NCI-H128 (cell line): ENCODE results near the gene GPR84.
A peak's percentile ranks its signal among the peaks of the same experiment; 100 is the strongest.

Experiments used
- DNase-seq: peaks from one replicate; lab custom pipeline; 2025; ENCODE audit not compliant: unreplicated experiment; lab: John Stamatoyannopoulos, UW

The GPR84 gene

DNA sequence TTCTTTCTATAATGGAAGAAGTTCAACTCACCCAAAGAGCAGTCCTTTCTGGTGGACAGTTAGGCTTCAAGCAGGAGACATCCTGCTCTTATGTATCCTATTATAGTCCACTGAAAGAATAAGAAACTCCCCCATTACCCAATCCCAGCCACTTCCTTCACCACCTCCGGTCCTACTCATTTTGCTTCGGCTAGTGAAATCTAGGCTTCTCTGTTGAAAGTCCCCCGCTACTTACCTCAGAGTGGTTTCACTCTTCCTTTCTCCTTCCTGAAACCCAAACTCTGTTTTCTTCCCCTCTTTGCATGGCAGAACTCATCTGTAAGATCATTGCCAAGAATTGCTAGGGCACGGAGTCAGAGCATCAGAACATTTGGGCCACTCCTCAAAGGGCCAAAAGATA is at the start of gene GPR84:
Gene GPR84 (minus strand): TSS at position 74 of the 400 bp plus-strand sequence. CDS start 635 bp downstream, outside the sequence.
- no peak for DNase-seq

DNA sequence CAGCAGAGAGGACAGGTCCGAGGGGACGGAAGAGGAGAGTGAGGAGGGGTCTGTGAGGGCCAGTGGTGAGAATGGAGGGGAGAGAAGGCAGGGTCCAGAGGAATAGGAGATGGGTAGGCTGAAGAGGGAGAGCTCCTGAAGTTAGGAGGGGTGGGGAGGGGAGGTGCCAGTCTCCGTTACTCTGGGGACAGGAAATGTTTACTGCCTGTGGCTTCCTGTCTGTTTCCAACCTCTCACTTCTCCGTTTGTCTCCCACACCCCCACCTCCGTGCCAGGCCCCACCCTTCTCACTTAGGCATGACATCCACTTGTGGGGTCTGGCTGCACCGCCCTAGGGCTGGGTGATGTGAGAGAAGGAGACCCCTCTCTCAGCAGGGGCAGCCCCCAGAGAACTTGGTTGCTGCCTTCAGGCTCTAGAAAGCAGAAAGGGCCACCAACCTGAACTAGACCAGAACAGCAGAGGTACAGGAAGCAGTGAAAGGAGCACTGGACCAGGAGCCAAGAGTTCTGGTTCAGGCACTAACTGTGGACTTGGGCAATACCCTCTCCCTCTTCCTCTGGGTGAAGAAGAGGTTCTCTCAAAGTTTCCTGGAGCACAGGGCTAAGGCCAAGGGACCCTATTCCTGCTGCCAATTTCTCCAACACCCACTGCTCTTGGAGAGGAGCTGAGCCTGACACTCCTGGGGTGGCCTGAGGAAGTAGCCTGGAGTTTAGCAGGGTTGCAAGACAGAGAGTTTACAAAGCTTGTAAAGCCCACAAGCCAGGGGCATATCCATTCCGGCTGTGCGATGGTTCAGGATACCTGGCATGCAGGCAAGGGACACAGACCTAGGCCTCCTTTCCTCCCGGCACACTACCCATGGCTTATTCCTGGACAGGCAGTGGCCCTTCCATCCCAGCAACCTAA is 49.3 kb upstream of the GPR84 start:
- no peak for DNase-seq

DNA sequence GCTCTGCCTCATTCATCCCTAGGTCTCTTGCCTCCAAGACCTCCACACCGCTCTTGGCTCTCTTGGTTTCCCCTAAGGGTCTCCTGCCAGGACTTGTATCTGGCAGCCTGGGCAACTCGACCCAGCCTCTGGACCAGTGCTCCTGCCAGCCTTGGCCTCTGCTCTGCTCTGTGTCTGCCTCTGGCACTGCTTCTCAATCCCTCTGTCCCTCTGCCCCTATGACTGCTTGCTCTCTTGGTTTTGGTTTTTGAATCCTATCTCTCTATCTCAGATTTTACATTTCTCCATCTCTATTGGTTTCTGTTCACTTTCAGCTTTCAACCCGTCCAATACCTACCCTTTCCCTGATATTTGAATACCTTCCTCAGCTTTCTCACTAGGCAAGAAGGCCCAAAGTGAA is 48.5 kb upstream of the GPR84 start:
- no peak for DNase-seq

DNA sequence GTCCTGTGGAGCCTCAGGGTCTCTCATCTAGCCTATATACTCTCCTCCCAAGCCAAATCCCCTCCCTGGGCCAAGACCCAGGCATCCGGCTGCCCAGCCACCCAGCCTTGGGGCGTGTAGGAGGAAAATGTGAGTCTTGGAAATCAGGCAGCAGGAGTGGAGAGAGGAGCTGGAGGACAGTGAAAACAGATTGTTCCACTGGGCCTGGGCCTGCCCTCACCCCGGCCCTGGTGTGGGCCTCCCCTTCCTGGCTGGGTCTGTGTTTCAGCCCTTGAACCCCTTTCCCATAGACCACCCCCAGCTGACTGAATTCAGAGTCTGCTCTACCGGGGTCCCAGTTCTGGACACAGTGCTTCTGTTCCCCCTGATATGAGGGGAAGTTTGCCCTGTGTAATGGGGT is 48.1 kb upstream of the GPR84 start:
- no peak for DNase-seq

- no peak for DNase-seq
Measured at GRCh38 chr12:54411391-54412241, 47.3 kb upstream of the GPR84 start.

DNA sequence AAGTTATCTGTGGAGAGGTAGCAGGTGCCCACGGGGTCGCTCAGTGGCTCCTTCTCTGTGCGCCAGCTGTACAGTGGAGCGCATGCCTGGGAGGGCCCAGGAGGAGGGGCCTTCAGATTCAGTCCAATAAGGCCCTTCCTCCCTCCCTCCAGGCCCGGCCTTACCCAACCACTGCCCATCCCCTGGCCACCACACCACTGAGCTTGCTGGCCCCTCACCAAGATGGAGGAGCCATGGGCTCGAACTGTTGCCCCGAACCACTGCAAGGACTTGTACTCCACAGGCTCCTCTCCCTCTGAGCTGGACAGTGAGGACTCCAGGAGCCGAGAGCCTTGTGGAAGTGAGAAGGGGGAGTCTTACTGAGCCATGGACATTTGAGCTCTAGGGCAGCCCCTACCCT is 45.0 kb upstream of the GPR84 start:
- DNase-seq, result no peak

GRCh38 chr12:54407183-54407905 is 43.1 kb upstream of the GPR84 start:
- DNase-seq, result no peak

GRCh38 chr12:54405573-54405972 is 41.3 kb upstream of the GPR84 start:
- no peak for DNase-seq

- no peak for DNase-seq
Measured at GRCh38 chr12:54405106-54405505, 40.8 kb upstream of the GPR84 start.

DNA sequence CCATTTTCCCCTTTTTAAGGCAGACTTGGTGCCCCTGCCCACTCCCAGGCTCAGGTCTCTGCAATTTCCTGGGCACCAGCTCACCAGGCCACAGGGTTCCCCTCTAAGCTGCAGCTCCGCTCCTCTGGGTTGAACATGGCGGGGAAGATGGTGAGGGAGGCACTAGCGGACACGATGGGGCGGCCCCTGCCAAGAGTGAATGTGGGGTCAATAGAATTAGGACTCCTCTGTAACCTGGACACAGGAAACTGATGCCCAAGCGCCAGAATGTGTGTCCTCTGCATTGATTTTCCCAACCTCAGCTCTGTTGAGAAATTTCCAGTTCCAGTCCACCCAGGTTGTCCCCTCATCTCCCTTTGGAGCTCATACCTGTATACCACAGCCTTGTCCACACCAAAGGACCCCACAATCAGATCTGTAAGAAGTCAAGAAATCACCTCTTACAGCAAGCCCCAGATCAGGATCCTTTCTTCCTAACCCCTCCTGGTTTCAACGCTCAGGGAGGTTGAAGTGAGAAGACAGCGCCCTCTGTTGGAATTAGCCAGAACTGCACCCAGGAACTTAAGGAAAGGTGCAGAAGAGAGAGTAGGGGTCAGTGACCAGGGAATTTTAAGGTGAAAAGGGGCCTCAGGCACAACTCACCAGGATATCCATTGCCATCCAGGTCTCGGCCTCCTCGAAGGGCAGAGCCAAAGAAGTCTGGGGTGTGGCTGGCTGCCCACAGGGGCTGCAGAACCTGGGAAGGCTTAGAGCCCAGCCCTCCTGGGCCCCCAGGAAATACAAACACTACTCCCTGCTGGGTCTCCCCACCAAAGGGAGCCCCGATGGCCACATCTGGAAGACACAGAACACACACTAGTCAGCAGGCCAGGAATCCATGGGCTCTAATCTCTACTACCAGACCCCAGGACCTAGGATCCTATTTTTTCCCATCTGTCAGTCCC is 40.0 kb upstream of the GPR84 start:
- DNase-seq, result peak; percentile 61

GRCh38 chr12:54401119-54401518 is 36.8 kb upstream of the GPR84 start:
- no peak for DNase-seq

DNA sequence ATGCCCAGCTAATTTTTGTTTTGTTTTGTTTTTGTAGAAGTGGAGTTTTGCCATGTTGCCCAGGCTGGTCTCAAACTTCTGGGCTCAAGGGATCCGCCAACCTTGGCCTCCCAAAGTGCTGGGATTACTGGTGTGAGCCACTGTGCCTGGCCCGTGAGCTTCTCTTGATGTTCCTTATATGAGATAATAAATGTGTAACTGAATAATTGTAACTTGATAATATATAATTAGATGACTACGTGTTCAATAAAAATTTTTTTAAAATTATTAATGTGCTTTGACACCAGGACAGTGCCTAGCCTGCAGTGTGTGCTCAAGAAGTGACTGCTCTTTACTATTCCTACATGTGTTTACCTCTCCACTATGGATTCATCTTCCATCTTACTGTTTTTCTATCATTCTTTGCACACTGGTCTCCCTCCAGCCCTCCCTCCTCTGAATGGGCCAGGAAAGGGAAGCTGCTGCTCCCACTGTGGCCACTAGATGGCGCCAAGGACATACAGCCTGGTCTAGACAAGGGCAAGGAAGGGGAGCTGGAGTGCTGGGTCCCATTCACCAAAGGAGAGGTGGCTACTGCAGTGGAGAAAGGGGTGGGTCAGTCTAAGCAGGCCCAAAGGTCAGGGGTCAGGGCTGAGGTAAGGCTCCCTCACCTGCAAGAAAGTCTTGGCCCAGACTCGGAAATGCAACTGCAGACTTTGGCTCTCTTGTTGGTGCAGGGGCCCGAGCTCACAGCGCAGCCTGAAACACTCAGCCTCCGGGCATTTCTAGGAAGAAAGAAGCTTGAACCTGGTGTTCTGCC is 34.9 kb upstream of the GPR84 start:
- peak; percentile 49 for DNase-seq

DNA sequence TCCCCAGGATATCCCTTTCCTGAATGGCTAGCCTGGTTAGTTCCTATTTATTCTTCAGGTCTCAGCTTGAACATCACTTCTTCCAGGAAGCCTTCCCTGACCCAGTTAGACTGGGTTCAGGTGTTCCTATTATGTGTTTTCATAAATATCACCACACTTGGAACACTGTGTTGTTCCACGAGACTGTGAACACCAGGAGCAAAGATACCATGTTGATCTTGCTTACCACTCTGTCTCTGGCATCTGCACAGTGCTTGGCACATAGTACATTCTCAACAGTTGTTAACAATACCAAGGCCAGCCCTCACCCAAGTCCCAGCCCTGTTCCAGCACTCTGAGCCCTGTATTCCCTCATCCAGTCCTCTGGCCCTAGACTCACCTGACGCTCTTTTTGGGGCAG is 33.9 kb upstream of the GPR84 start:
- no peak for DNase-seq

DNA sequence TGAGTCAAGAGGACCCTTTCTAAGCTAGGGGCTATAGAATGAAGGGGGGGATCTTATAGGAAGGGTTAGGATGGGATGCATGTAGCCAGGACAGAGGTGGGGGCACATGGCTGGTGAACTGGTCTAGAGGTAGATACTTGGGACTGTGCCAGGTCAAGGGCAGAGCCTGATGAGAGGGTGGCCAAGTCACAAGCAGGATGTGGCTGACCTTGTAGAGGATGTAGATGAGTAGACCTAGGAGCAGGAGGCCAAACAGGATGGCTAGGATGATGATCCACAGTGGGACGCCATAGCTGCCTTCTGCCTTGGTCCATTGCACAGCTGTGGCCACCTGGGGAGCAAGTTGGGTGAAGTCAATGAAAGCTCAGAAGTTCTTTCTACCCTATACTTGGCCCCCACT is 32.9 kb upstream of the GPR84 start:
- no peak for DNase-seq

GRCh38 chr12:54395545-54395944 is 31.3 kb upstream of the GPR84 start:
- DNase-seq, result no peak

DNA sequence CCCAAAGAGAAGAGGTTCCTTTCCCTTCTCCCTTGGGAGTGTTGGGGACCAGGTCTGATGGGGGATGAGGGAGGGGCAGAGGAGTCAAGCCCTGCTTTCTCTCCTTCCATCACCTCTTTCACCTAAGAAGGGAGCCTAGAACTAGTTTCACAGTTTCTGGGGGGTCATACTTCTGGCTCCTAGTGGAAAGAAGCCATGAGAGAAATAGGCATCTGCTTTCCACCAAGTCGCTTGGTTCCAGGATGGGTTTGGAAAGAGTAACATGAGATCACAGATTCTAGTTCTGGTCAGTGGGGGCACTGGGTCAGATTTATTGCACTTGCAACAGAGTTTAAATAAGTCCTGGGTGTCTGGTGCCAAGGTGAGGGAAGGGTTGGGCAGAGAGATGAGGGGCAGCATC is 30.7 kb upstream of the GPR84 start:
- no peak for DNase-seq

DNA sequence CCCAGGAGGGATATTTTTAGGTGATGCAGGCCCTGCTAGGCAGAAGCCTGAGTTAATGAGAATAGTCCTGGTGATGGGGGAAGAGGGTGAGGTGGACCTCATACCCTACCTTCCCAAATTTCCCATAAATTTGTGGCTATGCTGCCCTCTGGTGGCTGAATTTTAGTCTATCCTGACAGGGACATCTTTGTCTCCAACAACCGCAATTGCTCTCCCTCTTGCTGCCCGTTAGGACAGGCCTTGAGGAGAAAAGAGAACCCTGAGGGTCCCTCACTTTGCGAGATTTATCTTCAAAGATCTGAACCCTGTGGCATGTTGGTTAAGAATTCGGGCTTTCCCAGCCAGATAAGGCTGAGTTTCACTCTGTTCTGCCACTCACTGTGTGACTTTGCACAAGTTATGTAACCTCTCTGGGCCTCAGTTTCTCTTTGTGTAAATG is 30.0 kb upstream of the GPR84 start:
- peak; percentile 55 for DNase-seq

- DNase-seq, result no peak
Measured at GRCh38 chr12:54393743-54394142, 29.5 kb upstream of the GPR84 start.

GRCh38 chr12:54393207-54393609 is 28.9 kb upstream of the GPR84 start:
- DNase-seq, result no peak
